DND-41 (cell line): ENCODE measurements around the gene PTGS1.
"Not testable (repeated sequence)": the region's sequence is repeated elsewhere in the genome, so short reads cannot be mapped to it uniquely, and the experiment has no call there.

Experiments
- ATAC-seq: fragments of 200-7000 bp; cut with Tn5 transposase; 3 replicates; pipeline ENCODE4 v1.9.1; 2021; ENCODE audit warnings: low read depth; ENCODE audit not compliant: insufficient read depth
- DNase-seq: peaks from one replicate; pipeline ENCODE4 v3.0.0-alpha.2; 2020
- H2AFZ ChIP-seq: 2 replicates; pipeline ENCODE4 v1.6.0; 2012; ENCODE audit warnings: low read depth, low read length
- H3K27ac ChIP-seq: 2 replicates; pipeline ENCODE4 v1.5.1; 2012; ENCODE audit warnings: low read length, inconsistent platforms
- H3K27me3 ChIP-seq: fragments of 200-600 bp; sonication (generic); 2 replicates; pipeline ENCODE4 v1.6.0; 2012; ENCODE audit warnings: low read length, mild to moderate bottlenecking, inconsistent platforms; ENCODE audit not compliant: insufficient read depth, poor library complexity
- H3K36me3 ChIP-seq: 2 replicates; pipeline ENCODE4 v1.5.1; 2012; ENCODE audit warnings: low read length, inconsistent platforms; ENCODE audit not compliant: insufficient read depth
- H3K4me1 ChIP-seq: 2 replicates; pipeline ENCODE4 v1.5.1; 2012; ENCODE audit warnings: mild to moderate bottlenecking, low read length; ENCODE audit not compliant: insufficient read depth
- H3K4me2 ChIP-seq: 2 replicates; pipeline ENCODE4 v1.6.0; 2012; ENCODE audit warnings: mild to moderate bottlenecking, moderate library complexity, low read length, inconsistent platforms; ENCODE audit not compliant: insufficient read depth
- H3K4me3 ChIP-seq, 2 experiments: fragments of 200-600 bp in 1 of 2; shearing (Covaris generic) in 1 of 2; 2 replicates each; pipeline ENCODE4 v1.5.1; 2012 to 2016; ENCODE audit warnings: inconsistent platforms in 2 of 2, low read length in 2 of 2, mild to moderate bottlenecking in 2 of 2, low read depth in 1 of 2, moderate library complexity in 1 of 2
- H3K79me2 ChIP-seq: 2 replicates; pipeline ENCODE4 v1.6.0; 2012; ENCODE audit warnings: low read length, inconsistent platforms; ENCODE audit not compliant: insufficient read depth
- H3K9ac ChIP-seq: 2 replicates; pipeline ENCODE4 v1.6.0; 2012; ENCODE audit warnings: low read depth, mild to moderate bottlenecking, inconsistent platforms, low read length, moderate library complexity
- H3K9me3 ChIP-seq: 2 replicates; pipeline ENCODE4 v1.5.1; 2012; ENCODE audit warnings: low read length, moderate library complexity, mild to moderate bottlenecking, inconsistent platforms; ENCODE audit not compliant: insufficient read depth, severe bottlenecking
- H4K20me1 ChIP-seq: 2 replicates; pipeline ENCODE4 v1.6.0; 2012; ENCODE audit warnings: low read length; ENCODE audit not compliant: insufficient read depth
- CTCF ChIP-seq: IDR thresholded peaks from 2 replicates; pipeline ENCODE4 v1.5.1; 2012; ENCODE audit warnings: borderline replicate concordance, low read length, moderate library complexity, mild to moderate bottlenecking; ENCODE audit not compliant: poor library complexity, severe bottlenecking; ENCODE audit errors: extremely low read depth
- EZH2 ChIP-seq: IDR thresholded peaks from 3 replicates; pipeline ENCODE4 v1.6.1; 2012; ENCODE audit warnings: borderline replicate concordance, low read depth, mild to moderate bottlenecking, moderate library complexity, low read length, inconsistent platforms; ENCODE audit not compliant: severe bottlenecking

PTGS1 gene

GRCh38 chr9:122406070-122406890 is 35.5 kb downstream of the PTGS1 start:
- no peaks in the 10 kb centered on the region for H3K36me3 ChIP-seq
- no peak overlapping the region for H3K4me3 ChIP-seq
- ATAC-seq: no peak

GRCh38 chr9:122414108-122414507 is 43.3 kb downstream of the PTGS1 start:
- not testable (repeated sequence) for H3K4me2 ChIP-seq, H3K27ac ChIP-seq, H4K20me1 ChIP-seq, H2AFZ ChIP-seq, H3K9ac ChIP-seq, H3K9me3 ChIP-seq, DNase-seq, H3K79me2 ChIP-seq, H3K27me3 ChIP-seq, ATAC-seq, H3K36me3 ChIP-seq, H3K4me1 ChIP-seq, H3K4me3 ChIP-seq

More at GRCh38 chr9:122406070-122406890, 35.5 kb downstream of the PTGS1 start:
- Histone ChIP-seq H3K27ac (no peak overlapping the region), H3K4me2 (no peak overlapping the region), H3K9me3 (no peaks in the 10 kb centered on the region), H3K9ac (no peak overlapping the region), H3K4me1 (no peaks in the 10 kb centered on the region), H3K79me2 (no peaks in the 10 kb centered on the region), H4K20me1 (no peaks in the 10 kb centered on the region), H2AFZ (no peak overlapping the region), H3K27me3 (no peaks in the 10 kb centered on the region)
- TF ChIP-seq CTCF: no peak
- TF ChIP-seq EZH2: no peak
- DNase-seq: no peak

- Histone ChIP-seq H3K4me1 (no peaks in the 10 kb centered on the region), H3K4me2 (no peak overlapping the region), H3K27ac (no peak overlapping the region), H3K27me3 (no peaks in the 10 kb centered on the region), H3K9ac (no peak overlapping the region), H4K20me1 (no peaks in the 10 kb centered on the region), H3K79me2 (no peaks in the 10 kb centered on the region), H3K36me3 (no peaks in the 10 kb centered on the region), H3K4me3 (no peak overlapping the region), H3K9me3 (no peaks in the 10 kb centered on the region), H2AFZ (no peak overlapping the region)
- TF ChIP-seq CTCF (no peak), EZH2 (no peak)
- DNase-seq (no peak), ATAC-seq (no peak)
Observed at GRCh38 chr9:122418016-122418415, 47.2 kb downstream of the PTGS1 start.

GRCh38 chr9:122420315-122420714 is 49.5 kb downstream of the PTGS1 start:
- no peak for ATAC-seq
- H4K20me1 ChIP-seq: no peaks in the 10 kb centered on the region
- H3K9me3 ChIP-seq: no peaks in the 10 kb centered on the region

More at GRCh38 chr9:122420315-122420714, 49.5 kb downstream of the PTGS1 start:
- H3K79me2 ChIP-seq: no peaks in the 10 kb centered on the region
- H3K27ac ChIP-seq: no peak overlapping the region
- H3K4me2 ChIP-seq: no peak overlapping the region
- TF ChIP-seq CTCF (no peak), EZH2 (no peak)
- no peak overlapping the region for H2AFZ ChIP-seq
- peak; percentile 10 for DNase-seq
- no peak overlapping the region for H3K4me3 ChIP-seq
- H3K9ac ChIP-seq: no peak overlapping the region
- no peaks in the 10 kb centered on the region for H3K36me3 ChIP-seq
- no peaks in the 10 kb centered on the region for H3K4me1 ChIP-seq
- no peaks in the 10 kb centered on the region for H3K27me3 ChIP-seq
